Testis (tissue), 2 donors: ENCODE measurements around the gene CPN1.

Experiments used
- POLR2A ChIP-seq: fragments of 450-650 bp; IDR thresholded peaks from one replicate; pipeline ENCODE4 v1.6.1; 2017; ENCODE audit warnings: antibody characterized with exemption, mild to moderate bottlenecking, moderate library complexity
- TF ChIP-seq, protein P1 (sequence below), 3 experiments: fragments of 450-650 bp in 2 of 3; fragments of 200-600 bp in 1 of 3; sonication (generic) in 1 of 3; IDR thresholded peaks; one replicate each; pipeline ENCODE4 v1.5.1; 2016 to 2019; ENCODE audit warnings: antibody characterized with exemption in 3 of 3, mild to moderate bottlenecking in 2 of 3, moderate library complexity in 1 of 3

DNA sequence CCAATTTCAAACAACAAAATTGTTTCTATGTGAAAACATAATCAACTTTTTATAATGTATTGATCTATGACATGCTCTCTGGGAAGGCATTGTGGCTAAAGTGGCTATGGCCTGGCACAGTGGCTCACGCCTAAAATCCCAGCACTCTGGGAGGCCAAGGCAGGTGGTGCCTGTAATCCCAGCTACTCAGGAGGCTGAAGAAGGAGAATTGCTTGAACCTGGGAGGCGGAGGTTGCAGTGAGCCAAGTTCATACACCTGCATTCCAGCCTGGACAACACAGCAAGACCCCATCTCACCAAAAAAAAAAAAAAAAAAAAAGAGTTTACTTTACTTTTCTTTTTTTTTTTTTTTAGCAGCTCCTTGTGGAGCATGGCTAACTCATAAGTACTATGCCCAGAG, 38.9 kb upstream of the CPN1 start:
- no peak for TF ChIP-seq POLR2A
- TF ChIP-seq, protein P1, sequence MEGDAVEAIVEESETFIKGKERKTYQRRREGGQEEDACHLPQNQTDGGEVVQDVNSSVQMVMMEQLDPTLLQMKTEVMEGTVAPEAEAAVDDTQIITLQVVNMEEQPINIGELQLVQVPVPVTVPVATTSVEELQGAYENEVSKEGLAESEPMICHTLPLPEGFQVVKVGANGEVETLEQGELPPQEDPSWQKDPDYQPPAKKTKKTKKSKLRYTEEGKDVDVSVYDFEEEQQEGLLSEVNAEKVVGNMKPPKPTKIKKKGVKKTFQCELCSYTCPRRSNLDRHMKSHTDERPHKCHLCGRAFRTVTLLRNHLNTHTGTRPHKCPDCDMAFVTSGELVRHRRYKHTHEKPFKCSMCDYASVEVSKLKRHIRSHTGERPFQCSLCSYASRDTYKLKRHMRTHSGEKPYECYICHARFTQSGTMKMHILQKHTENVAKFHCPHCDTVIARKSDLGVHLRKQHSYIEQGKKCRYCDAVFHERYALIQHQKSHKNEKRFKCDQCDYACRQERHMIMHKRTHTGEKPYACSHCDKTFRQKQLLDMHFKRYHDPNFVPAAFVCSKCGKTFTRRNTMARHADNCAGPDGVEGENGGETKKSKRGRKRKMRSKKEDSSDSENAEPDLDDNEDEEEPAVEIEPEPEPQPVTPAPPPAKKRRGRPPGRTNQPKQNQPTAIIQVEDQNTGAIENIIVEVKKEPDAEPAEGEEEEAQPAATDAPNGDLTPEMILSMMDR (IDR thresholded peaks at IDR 0.05): no peak
